Astrocyte (in vitro differentiated cells and primary cell): ENCODE data around the gene ZNF343. TPM values are rescaled to one million over a fixed set of nuclear protein-coding genes. Genes with fewer than 3 reads are reported as not detected.
"Not testable (repeated sequence)": the region's sequence is repeated elsewhere in the genome, so short reads cannot be mapped to it uniquely, and the experiment has no call there.

Experiments
- DNase-seq: peaks from one replicate; pipeline ENCODE4 v3.0.0-alpha.2; 2010; ENCODE audit warnings: low read depth
- FAIRE-seq: peaks from 2 replicates; lab custom pipeline; 2011; peaks lifted over from hg19 to GRCh38; lab: Jason Lieb, UNC
- H2AFZ ChIP-seq: 2 replicates; pipeline ENCODE4 v1.6.0; 2012; ENCODE audit warnings: low read depth, low read length, inconsistent platforms
- H3K27ac ChIP-seq: 2 replicates; pipeline ENCODE4 v1.5.1; 2011; ENCODE audit warnings: low read depth, low read length, inconsistent platforms
- H3K27me3 ChIP-seq: 2 replicates; pipeline ENCODE4 v1.6.0; 2011; ENCODE audit warnings: low read length, inconsistent platforms; ENCODE audit not compliant: insufficient read depth
- H3K36me3 ChIP-seq: 2 replicates; pipeline ENCODE4 v1.5.1; 2011; ENCODE audit warnings: low read length, inconsistent platforms; ENCODE audit not compliant: insufficient read depth
- H3K4me1 ChIP-seq: 2 replicates; pipeline ENCODE4 v1.5.1; 2011; ENCODE audit warnings: low read length, inconsistent platforms; ENCODE audit not compliant: insufficient read depth
- H3K4me2 ChIP-seq: 2 replicates; pipeline ENCODE4 v1.6.0; 2012; ENCODE audit warnings: low read length, inconsistent platforms
- H3K4me3 ChIP-seq: 2 replicates; pipeline ENCODE4 v1.5.1; 2011; ENCODE audit warnings: low read depth, mild to moderate bottlenecking, low read length, inconsistent platforms; ENCODE audit not compliant: insufficient read depth
- H3K79me2 ChIP-seq: 2 replicates; pipeline ENCODE4 v1.6.0; 2012; ENCODE audit warnings: mild to moderate bottlenecking, low read length, inconsistent platforms; ENCODE audit not compliant: insufficient read depth
- H3K9ac ChIP-seq: 2 replicates; pipeline ENCODE4 v1.6.0; 2012; ENCODE audit warnings: mild to moderate bottlenecking, low read length, inconsistent platforms
- H3K9me3 ChIP-seq: 2 replicates; pipeline ENCODE4 v1.5.1; 2012; ENCODE audit warnings: low read depth, mild to moderate bottlenecking, low read length, inconsistent platforms; ENCODE audit not compliant: insufficient read depth
- H4K20me1 ChIP-seq: 2 replicates; pipeline ENCODE4 v1.6.0; 2012; ENCODE audit warnings: low read length, inconsistent platforms; ENCODE audit not compliant: insufficient read depth
- H3K27ac Mint-ChIP-seq: one replicate; pipeline ENCODE4 v1.8.0; 2021; ENCODE audit warnings: mild to moderate bottlenecking, mixed read lengths; ENCODE audit not compliant: unreplicated experiment
- H3K27me3 Mint-ChIP-seq: one replicate; pipeline ENCODE4 v1.8.0; 2021; ENCODE audit warnings: low read depth, mixed read lengths; ENCODE audit not compliant: unreplicated experiment
- H3K36me3 Mint-ChIP-seq: one replicate; pipeline ENCODE4 v1.8.0; 2021; ENCODE audit warnings: low read depth, mixed read lengths; ENCODE audit not compliant: unreplicated experiment
- H3K4me1 Mint-ChIP-seq: one replicate; pipeline ENCODE4 v1.8.0; 2021; ENCODE audit warnings: low read depth, mixed read lengths; ENCODE audit not compliant: unreplicated experiment
- H3K4me3 Mint-ChIP-seq: one replicate; pipeline ENCODE4 v1.8.0; 2021; ENCODE audit warnings: mild to moderate bottlenecking, moderate library complexity, mixed read lengths; ENCODE audit not compliant: unreplicated experiment
- H3K9me3 Mint-ChIP-seq: one replicate; pipeline ENCODE4 v1.8.0; 2021; ENCODE audit warnings: mild to moderate bottlenecking, mixed read lengths; ENCODE audit not compliant: unreplicated experiment
- CTCF ChIP-seq: IDR thresholded peaks from 2 replicates; pipeline ENCODE4 v1.5.1; 2011; ENCODE audit warnings: low read depth, mild to moderate bottlenecking, inconsistent platforms, low read length, moderate library complexity; ENCODE audit not compliant: insufficient read depth
- EZH2 ChIP-seq: IDR thresholded peaks from 2 replicates; pipeline ENCODE4 v1.6.1; 2012; ENCODE audit warnings: mild to moderate bottlenecking, low read length, inconsistent platforms; ENCODE audit not compliant: insufficient read depth
- total RNA-seq: library from RNA; stranded (reverse); gene quantifications from 2 replicates; pipeline ENCODE4 v1.2.1, GENCODE V29; 2021

ZNF343 gene
- total RNA-seq, 1 donor from 2014 or later: 9.6 TPM

DNA sequence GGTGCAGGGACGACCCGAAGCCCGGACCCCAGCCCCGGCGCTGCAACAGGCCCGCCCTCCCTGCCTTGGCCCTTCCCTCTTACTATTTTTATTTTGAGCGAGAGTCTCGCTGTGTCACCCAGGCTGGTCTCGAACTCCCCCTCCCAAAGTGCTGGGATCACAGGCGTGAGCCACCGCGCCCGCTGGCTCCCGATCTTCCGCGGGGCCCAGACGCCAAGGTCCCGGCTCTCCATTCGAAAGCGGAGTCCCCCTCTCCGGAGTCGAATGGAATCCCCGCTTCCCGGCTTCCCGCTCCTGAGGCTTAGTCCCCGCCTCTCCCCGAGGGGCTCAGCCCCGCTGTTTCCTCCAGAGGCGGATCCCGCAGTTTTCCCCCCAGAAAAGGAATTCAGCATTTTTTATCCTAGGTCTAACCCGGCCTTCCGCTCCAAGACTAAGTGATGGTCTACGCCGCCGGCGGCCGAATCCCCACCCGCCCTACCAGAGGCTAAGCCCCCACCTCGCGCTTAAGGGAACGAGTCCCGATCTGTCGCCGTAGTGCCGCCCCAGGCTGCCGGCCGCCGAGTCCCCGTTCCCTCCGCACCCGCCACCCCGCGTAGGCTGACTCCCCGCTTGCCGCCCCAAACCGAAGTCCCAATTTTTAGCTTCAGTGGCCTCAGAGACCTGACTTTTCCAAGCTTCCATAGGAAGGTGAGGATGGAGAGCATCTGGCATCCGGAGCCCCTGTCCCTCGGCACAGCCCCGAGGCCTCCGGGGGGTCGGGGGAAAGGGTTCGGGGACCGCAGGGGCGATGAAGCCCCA lies 16.2 kb upstream of the ZNF343 start:
- H3K27ac Mint-ChIP-seq: peak overlapping the region; percentile 87
- Histone ChIP-seq H4K20me1 (no peaks in the 10 kb centered on the region), H3K4me3 (peak overlapping the region; percentile 75), H3K4me1 (peaks cover 7% of the 10 kb centered on the region), H3K36me3 (no peaks in the 10 kb centered on the region), H3K27me3 (peaks cover 3% of the 10 kb centered on the region), H2AFZ (peak overlapping the region; percentile 89), H3K79me2 (no peaks in the 10 kb centered on the region), H3K27ac (peak overlapping the region; percentile 73), H3K9ac (peak overlapping the region; percentile 93), H3K4me2 (peak overlapping the region; percentile 96), H3K9me3 (no peaks in the 10 kb centered on the region)
- H3K36me3 Mint-ChIP-seq: no peaks in the 10 kb centered on the region
- TF ChIP-seq EZH2: no peak
- TF ChIP-seq CTCF: no peak
- H3K4me3 Mint-ChIP-seq: peak overlapping the region; percentile 89
- no peaks in the 10 kb centered on the region for H3K4me1 Mint-ChIP-seq
- no peak for FAIRE-seq
- peaks cover 43% of the 10 kb centered on the region for H3K27me3 Mint-ChIP-seq
- no peaks in the 10 kb centered on the region for H3K9me3 Mint-ChIP-seq
- DNase-seq: peak; percentile 36

GRCh38 chr20:2523919-2524708 lies 15.4 kb upstream of the ZNF343 start:
- Histone ChIP-seq H3K9me3 (no peaks in the 10 kb centered on the region), H3K36me3 (no peaks in the 10 kb centered on the region), H4K20me1 (no peaks in the 10 kb centered on the region), H3K4me3 (peak overlapping the region; percentile 75), H3K4me1 (peaks cover 7% of the 10 kb centered on the region), H3K27ac (peak overlapping the region; percentile 73), H3K27me3 (peaks cover 3% of the 10 kb centered on the region), H3K9ac (peak overlapping the region; percentile 93), H3K4me2 (peak overlapping the region; percentile 96), H3K79me2 (no peaks in the 10 kb centered on the region), H2AFZ (peak overlapping the region; percentile 89)
- Mint-ChIP-seq H3K27ac (no peak overlapping the region), H3K4me1 (peaks cover 1% of the 10 kb centered on the region), H3K9me3 (peaks cover under 1% of the 10 kb centered on the region), H3K4me3 (peak overlapping the region; percentile 89), H3K36me3 (no peaks in the 10 kb centered on the region), H3K27me3 (peaks cover 43% of the 10 kb centered on the region)
- DNase-seq: peak; percentile 31
- no peak for FAIRE-seq
- TF ChIP-seq EZH2: no peak
- TF ChIP-seq CTCF: peak; percentile 75

DNA sequence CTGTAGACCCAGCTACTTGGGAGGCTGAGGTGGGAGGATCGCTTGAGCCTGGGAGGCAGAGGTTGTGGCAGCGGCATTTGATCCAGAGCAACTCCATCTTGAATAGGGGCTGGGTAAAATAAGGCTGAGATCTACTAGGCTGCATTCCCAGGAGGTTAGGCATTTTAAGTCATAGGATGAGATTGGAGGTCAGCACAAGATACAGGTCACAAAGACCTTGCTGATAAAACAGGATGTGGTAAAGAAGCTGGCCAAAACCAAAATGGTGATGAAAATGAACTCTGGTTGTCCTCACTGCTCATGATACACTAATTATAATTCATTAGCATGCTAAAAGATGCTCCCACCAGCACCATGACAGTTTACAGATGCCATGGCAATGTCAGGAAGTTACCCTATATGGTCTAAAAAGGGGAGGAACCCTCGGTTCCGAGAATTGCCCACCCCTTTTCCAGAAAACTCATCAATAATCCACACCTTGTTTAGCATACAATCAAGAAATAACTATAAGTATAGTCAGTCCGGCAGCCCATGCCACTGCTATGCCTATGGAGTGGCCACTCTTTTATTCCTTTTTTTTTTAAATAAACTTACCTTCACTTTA lies 14.2 kb upstream of the ZNF343 start:
- H3K27me3 ChIP-seq, H3K36me3 Mint-ChIP-seq, DNase-seq, H3K9me3 Mint-ChIP-seq, H3K9me3 ChIP-seq, H4K20me1 ChIP-seq, H3K9ac ChIP-seq, H3K27ac Mint-ChIP-seq, H3K4me2 ChIP-seq, H3K4me1 Mint-ChIP-seq, H3K79me2 ChIP-seq, H3K36me3 ChIP-seq, H2AFZ ChIP-seq, H3K27ac ChIP-seq, H3K4me3 ChIP-seq, H3K4me1 ChIP-seq: not testable (repeated sequence)
- Mint-ChIP-seq H3K4me3 (peak overlapping the region; percentile 66), H3K27me3 (peaks cover 35% of the 10 kb centered on the region)
- peak; percentile 52 for FAIRE-seq
